Small intestine (tissue), 7 donors: ENCODE results near the gene PNLDC1. TPM values are rescaled to one million over a fixed set of nuclear protein-coding genes. Genes with fewer than 3 reads are reported as not detected.

ENCODE experiments used
- DNase-seq, 2 donors: peaks; one replicate each; pipeline versions ENCODE4 v3.0.0 to v3.0.0-alpha.2; 2013
- FAIRE-seq: peaks from 2 replicates; lab custom pipeline; 2012; peaks lifted over from hg19 to GRCh38; lab: Jason Lieb, UNC
- H3K27ac ChIP-seq, 3 donors: one replicate each; pipeline ENCODE4 v1.5.1; 2013; ENCODE audit warnings: low read length in 2 of 3, mild to moderate bottlenecking in 2 of 3, control low read depth in 1 of 3, inconsistent platforms in 1 of 3, low read depth in 1 of 3, moderate library complexity in 1 of 3
- H3K27me3 ChIP-seq, 3 donors: one replicate each; pipeline ENCODE4 v1.6.1; 2013; ENCODE audit warnings: low read length in 3 of 3, inconsistent platforms in 1 of 3; ENCODE audit not compliant: control insufficient read depth in 3 of 3, insufficient read depth in 3 of 3
- H3K36me3 ChIP-seq, 3 donors: one replicate each; pipeline ENCODE4 v1.6.1; 2013; ENCODE audit warnings: low read length in 3 of 3, inconsistent platforms in 1 of 3, low read depth in 1 of 3, mild to moderate bottlenecking in 1 of 3, moderate library complexity in 1 of 3; ENCODE audit not compliant: control insufficient read depth in 3 of 3, insufficient read depth in 2 of 3
- H3K4me1 ChIP-seq, 3 donors: one replicate each; pipeline ENCODE4 v1.6.1; 2013; ENCODE audit warnings: low read length in 2 of 3, inconsistent platforms in 1 of 3, low read depth in 1 of 3, mild to moderate bottlenecking in 1 of 3, moderate library complexity in 1 of 3; ENCODE audit not compliant: control insufficient read depth in 3 of 3, insufficient read depth in 2 of 3
- H3K4me3 ChIP-seq, 3 donors: one replicate each; pipeline ENCODE4 v1.5.1; 2013; ENCODE audit warnings: low read length in 3 of 3, control low read depth in 1 of 3, inconsistent platforms in 1 of 3, low read depth in 1 of 3, mild to moderate bottlenecking in 1 of 3, moderate library complexity in 1 of 3
- H3K9me3 ChIP-seq, 2 donors: one replicate each; pipeline ENCODE4 v1.6.1; 2013; ENCODE audit warnings: low read depth in 1 of 2, low read length in 1 of 2; ENCODE audit not compliant: control insufficient read depth in 2 of 2, insufficient read depth in 1 of 2
- WGBS, 3 donors: extraction: QIAGEN DNeasy Blood & Tissue Kit; methylation state at CpG; one replicate each; pipeline ENCODE4 v1.1.7; 2013; 5-methylcytosine and 5-hydroxymethylcytosine counted together
- polyA plus RNA-seq, 4 donors: library from polyadenylated mRNA; stranded (reverse) in 3 of 4; unstranded in 1 of 4; fragments of 200-250 nt in 3 of 4; fragments of 120-200 nt in 1 of 4; gene quantifications; one replicate each; pipeline versions ENCODE4 v1.2.1 to v1.2.3, GENCODE V29; 2013
- donor health status: healthy with polysubstance abuse.
- donor health status: control.
- donor health status: control.
- donor health status: Bipolar disorder and iron deficiency.
- donor health status: healthy.

The PNLDC1 gene
- polyA plus RNA-seq, 4 donors: 0.04 to 0.16 TPM; not detected in 2

- DNase-seq (no peak), FAIRE-seq (no peak)
- H3K27me3 ChIP-seq: peaks cover 0 to 2% (median 0%) of the 10 kb centered on the region in 3 donors
- no peaks in the 10 kb centered on the region for H3K36me3 ChIP-seq
- WGBS, 3 donors: 62 to 76% (median 63%) methylated on average over 11 of the region's 11 CpGs
- no peaks in the 10 kb centered on the region for H3K9me3 ChIP-seq
- no peak overlapping the region for H3K27ac ChIP-seq
- no peak overlapping the region for H3K4me3 ChIP-seq
- peaks cover 0 to 2% (median 0%) of the 10 kb centered on the region in 3 donors for H3K4me1 ChIP-seq
Observed at GRCh38 chr6:159830501-159831372, 30.7 kb downstream of the PNLDC1 start.

GRCh38 chr6:159831373-159831679, 31.2 kb downstream of the PNLDC1 start:
- Histone ChIP-seq H3K27ac (no peak overlapping the region), H3K4me1 (peaks cover 0 to 2% (median 0%) of the 10 kb centered on the region in 3 donors), H3K4me3 (no peak overlapping the region), H3K36me3 (no peaks in the 10 kb centered on the region), H3K27me3 (no peaks in the 10 kb centered on the region), H3K9me3 (no peaks in the 10 kb centered on the region)
- DNase-seq (no peak), FAIRE-seq (no peak)
- WGBS, 3 donors: 14 to 62% (median 37%) methylated on average over 4 of the region's 4 CpGs

- FAIRE-seq: no peak
- no peak for DNase-seq
- WGBS, 3 donors: 68 to 83% (median 74%) methylated on average over 4 of the region's 4 CpGs
- Histone ChIP-seq H3K36me3 (no peaks in the 10 kb centered on the region), H3K9me3 (no peaks in the 10 kb centered on the region), H3K27me3 (no peaks in the 10 kb centered on the region), H3K4me3 (no peak overlapping the region), H3K27ac (no peak overlapping the region), H3K4me1 (peaks cover 0 to 2% (median 0%) of the 10 kb centered on the region in 3 donors)
Observed at GRCh38 chr6:159832946-159833345, 32.9 kb downstream of the PNLDC1 start.

GRCh38 chr6:159833556-159833955, 33.5 kb downstream of the PNLDC1 start:
- FAIRE-seq: no peak
- WGBS, 3 donors: 78 to 84% (median 81%) methylated on average over 2 of the region's 2 CpGs
- DNase-seq: no peak

GRCh38 chr6:159833997-159834603, 34.0 kb downstream of the PNLDC1 start:
- no peak for FAIRE-seq
- Histone ChIP-seq H3K4me1 (peaks cover 0 to 2% (median 0%) of the 10 kb centered on the region in 3 donors), H3K4me3 (no peak overlapping the region), H3K27ac (no peak overlapping the region), H3K9me3 (no peaks in the 10 kb centered on the region), H3K36me3 (no peaks in the 10 kb centered on the region), H3K27me3 (no peaks in the 10 kb centered on the region)
- WGBS, 3 donors: 88 to 96% (median 91%) methylated on average over 4 to 5 of the region's 5 CpGs
- no peak for DNase-seq

More at GRCh38 chr6:159833556-159833955, 33.5 kb downstream of the PNLDC1 start:
- Histone ChIP-seq H3K9me3 (no peaks in the 10 kb centered on the region), H3K27ac (no peak overlapping the region), H3K27me3 (no peaks in the 10 kb centered on the region), H3K36me3 (no peaks in the 10 kb centered on the region), H3K4me1 (peaks cover 0 to 2% (median 0%) of the 10 kb centered on the region in 3 donors), H3K4me3 (no peak overlapping the region)

- DNase-seq (no peak), FAIRE-seq (no peak)
- 86 to 91% (median 87%) methylated on average over 29 of the region's 29 CpGs for WGBS, 3 donors
- Histone ChIP-seq H3K36me3 (no peaks in the 10 kb centered on the region), H3K27me3 (no peaks in the 10 kb centered on the region), H3K4me3 (no peak overlapping the region), H3K4me1 (no peaks in the 10 kb centered on the region), H3K27ac (no peak overlapping the region), H3K9me3 (no peaks in the 10 kb centered on the region)
Observed at GRCh38 chr6:159836718-159837490, 36.8 kb downstream of the PNLDC1 start.

GRCh38 chr6:159837511-159837910, 37.4 kb downstream of the PNLDC1 start:
- no peak overlapping the region for H3K4me3 ChIP-seq
- H3K4me1 ChIP-seq: no peaks in the 10 kb centered on the region
- no peak for DNase-seq
- H3K9me3 ChIP-seq: no peaks in the 10 kb centered on the region
- 79 to 88% (median 81%) methylated on average over 8 of the region's 8 CpGs for WGBS, 3 donors
- no peaks in the 10 kb centered on the region for H3K36me3 ChIP-seq
- no peak overlapping the region for H3K27ac ChIP-seq
- no peak for FAIRE-seq
- H3K27me3 ChIP-seq: no peaks in the 10 kb centered on the region

- WGBS, 3 donors: 75 to 85% (median 84%) methylated on average over 7 of the region's 7 CpGs
- no peak for DNase-seq
- FAIRE-seq: no peak
Observed at GRCh38 chr6:159838020-159838744, 38.1 kb downstream of the PNLDC1 start.

More at GRCh38 chr6:159838020-159838744, 38.1 kb downstream of the PNLDC1 start:
- Histone ChIP-seq H3K27ac (no peak overlapping the region), H3K27me3 (no peaks in the 10 kb centered on the region), H3K9me3 (no peaks in the 10 kb centered on the region), H3K36me3 (no peaks in the 10 kb centered on the region), H3K4me1 (no peaks in the 10 kb centered on the region), H3K4me3 (no peak overlapping the region)
